ENCODE measurements around the gene MS4A3.

The MS4A3 gene

GRCh38 chr11:60111793-60112192 lies 55.3 kb downstream of the MS4A3 start:
- Histone ChIP-seq H3K9me3 (replicated peaks in 1 of 11) (peaks cover 0 to 5% (median 0%) of the 10 kb centered on the region in 11 experiments; a peak in 2 of 22 replicates), H3K27me3 (no peaks in the 10 kb centered on the region), H3K27ac (no peak overlapping the region), H3K36me3 (no peaks in the 10 kb centered on the region), H3K9ac (no peak overlapping the region), H3K4me3 (no peak overlapping the region), H3K4me1 (no peaks in the 10 kb centered on the region), H4K20me1 (no peaks in the 10 kb centered on the region), H3K4me2 (no peak overlapping the region)
- TF ChIP-seq Cebpa-rat (IDR thresholded peaks at IDR 0.05): no peak

GRCh38 chr11:60116996-60117790 lies 60.7 kb downstream of the MS4A3 start:
- no peak for TF ChIP-seq Cebpa-rat (IDR thresholded peaks at IDR 0.05)
- Histone ChIP-seq H3K4me2 (peak overlapping the region in 1 of 11 experiments; percentile 48; a peak in 2 of 22 replicates), H3K4me1 (peaks cover 0 to 38% (median 25%) of the 10 kb centered on the region in 10 experiments; a peak in 16 of 20 replicates), H3K27ac (peak overlapping the region in 1 of 11 experiments; percentile 81; a peak in 1 of 22 replicates), H3K9ac (no peak overlapping the region), H4K20me1 (no peaks in the 10 kb centered on the region), H3K9me3 (replicated peaks in 1 of 11) (peaks cover 17 to 42% (median 25%) of the 10 kb centered on the region in 11 experiments), H3K36me3 (peaks cover 0 to 7% (median 0%) of the 10 kb centered on the region in 11 experiments; a peak in 1 of 22 replicates), H3K4me3 (no peak overlapping the region), H3K27me3 (no peaks in the 10 kb centered on the region)

- no peak for TF ChIP-seq Cebpa-rat (IDR thresholded peaks at IDR 0.05)
- peaks cover 0 to 7% (median 0%) of the 10 kb centered on the region in 11 experiments; a peak in 1 of 22 replicates for H3K36me3 ChIP-seq
- peak overlapping the region in 9 of 11 experiments; percentile 58 to 81 (median 77); a peak in 17 of 22 replicates for H3K27ac ChIP-seq
- H3K4me1 ChIP-seq: peaks cover 0 to 38% (median 25%) of the 10 kb centered on the region in 10 experiments; a peak in 16 of 20 replicates
- H3K9ac ChIP-seq: no peak overlapping the region; a peak in 1 of 22 replicates
- H3K9me3 ChIP-seq (replicated peaks in 1 of 11): peaks cover 18 to 51% (median 26%) of the 10 kb centered on the region in 11 experiments
- H3K4me2 ChIP-seq: peak overlapping the region in 4 of 11 experiments; percentile 15 to 48 (median 42); a peak in 7 of 22 replicates
- H3K4me3 ChIP-seq: no peak overlapping the region
- H3K27me3 ChIP-seq: no peaks in the 10 kb centered on the region
- H4K20me1 ChIP-seq: no peaks in the 10 kb centered on the region
Observed at GRCh38 chr11:60118338-60118737, 61.9 kb downstream of the MS4A3 start.

- H3K4me3 ChIP-seq: no peak overlapping the region
- H3K27me3 ChIP-seq: no peaks in the 10 kb centered on the region
- H3K36me3 ChIP-seq: peaks cover 0 to 7% (median 0%) of the 10 kb centered on the region in 11 experiments; a peak in 1 of 22 replicates
- peak in 3 of 11 experiments; percentile 21 to 81 (median 60); a peak in 5 of 22 replicates for TF ChIP-seq Cebpa-rat (IDR thresholded peaks at IDR 0.05)
- peak overlapping the region in 9 of 11 experiments; percentile 58 to 81 (median 78); a peak in 19 of 22 replicates for H3K27ac ChIP-seq
- H3K9ac ChIP-seq: peak overlapping the region in 7 of 11 experiments; percentile 7 to 54 (median 41); a peak in 5 of 22 replicates
- H3K4me1 ChIP-seq: peaks cover 0 to 39% (median 31%) of the 10 kb centered on the region in 10 experiments; a peak in 17 of 20 replicates
- peaks cover 19 to 53% (median 26%) of the 10 kb centered on the region in 11 experiments for H3K9me3 ChIP-seq (replicated peaks in 1 of 11)
- no peaks in the 10 kb centered on the region for H4K20me1 ChIP-seq
- peak overlapping the region in 7 of 11 experiments; percentile 18 to 65 (median 37); a peak in 10 of 22 replicates for H3K4me2 ChIP-seq
Observed at GRCh38 chr11:60119710-60120109, 63.2 kb downstream of the MS4A3 start.

Data from BLaER1 treated with 17β-estradiol and CSF1 and Interleukin-3, amounts not matched to agents 10 nM and 100 nM (cell line).